Embryonic facial prominence (tissue), 1 donor: ENCODE results near the gene KRT12.

Source experiments
- DNase-seq: peaks from one replicate; pipeline ENCODE4 v3.0.0-alpha.2; 2016; ENCODE audit errors: extremely low spot score

KRT12 gene

DNA sequence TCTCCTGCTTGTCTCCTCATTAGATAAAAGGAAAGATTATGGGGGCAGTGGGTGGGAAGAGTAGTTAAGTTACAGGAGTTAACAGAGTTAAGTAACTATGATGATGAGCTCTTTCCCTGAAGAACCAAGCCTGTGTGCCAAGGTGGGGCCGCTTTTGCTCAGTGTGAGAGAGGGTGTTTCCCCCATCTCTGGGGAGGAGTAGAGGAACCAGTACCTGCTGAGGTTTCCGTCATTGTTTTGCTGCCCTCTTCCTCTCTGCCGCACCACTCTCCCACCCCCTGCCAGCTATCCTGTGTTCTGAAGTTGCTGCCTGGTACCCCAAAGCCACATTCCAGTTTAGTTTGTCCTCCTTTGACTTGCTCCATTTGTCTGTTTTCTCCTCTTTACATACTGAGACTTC, 23.8 kb downstream of the KRT12 start:
- DNase-seq, result no peak

GRCh38 chr17:40841246-40841645, 25.8 kb downstream of the KRT12 start:
- peak; percentile 24 for DNase-seq

DNA sequence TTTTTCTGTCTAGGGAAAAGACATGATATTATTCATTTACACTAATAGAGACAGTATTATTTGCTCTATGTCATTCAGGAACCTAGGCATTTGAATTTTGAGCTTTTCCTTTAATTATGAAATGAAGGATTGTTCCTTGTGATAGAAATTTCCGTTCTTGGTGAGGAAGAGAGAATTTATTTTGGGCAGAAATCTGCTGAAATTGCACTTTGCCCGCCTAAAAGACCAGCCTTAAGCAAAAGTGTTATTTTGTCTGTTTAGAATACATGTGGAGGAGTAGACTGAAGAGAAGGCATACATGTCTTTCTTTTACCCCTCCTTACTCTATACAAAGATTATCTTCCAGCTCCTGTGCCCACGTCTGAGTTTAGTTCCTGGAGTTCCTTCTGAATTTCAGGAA, 27.8 kb downstream of the KRT12 start:
- no peak for DNase-seq

- DNase-seq, result no peak
These were observed 31.0 kb downstream of the KRT12 start for GRCh38 chr17:40836020-40836419.

DNA sequence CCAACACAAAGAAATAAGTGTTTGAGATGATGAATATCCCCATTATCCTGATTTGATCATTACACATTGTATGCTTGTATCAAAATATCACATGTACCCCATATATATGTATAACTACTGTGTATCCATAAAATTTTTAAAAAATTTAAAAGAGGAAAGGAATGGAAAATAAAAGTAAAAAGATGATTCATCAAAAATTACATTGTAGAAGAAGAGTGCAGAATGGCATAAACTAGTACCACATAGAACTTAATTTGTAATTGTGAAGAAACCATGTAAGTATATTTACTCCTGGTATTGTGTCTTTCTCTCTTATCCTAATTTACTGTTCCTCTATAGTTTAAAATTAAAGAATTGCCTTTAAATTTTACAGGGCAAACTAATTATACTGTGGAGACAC, 33.1 kb downstream of the KRT12 start:
- DNase-seq, result no peak

GRCh38 chr17:40832840-40833239, 34.2 kb downstream of the KRT12 start:
- DNase-seq, result no peak

- DNase-seq, result no peak
These were observed 36.8 kb downstream of the KRT12 start for GRCh38 chr17:40830085-40830776.

GRCh38 chr17:40828454-40829044, 38.5 kb downstream of the KRT12 start:
- DNase-seq, result no peak

- DNase-seq, result no peak
These were observed 39.1 kb downstream of the KRT12 start for GRCh38 chr17:40827746-40828453.

DNA sequence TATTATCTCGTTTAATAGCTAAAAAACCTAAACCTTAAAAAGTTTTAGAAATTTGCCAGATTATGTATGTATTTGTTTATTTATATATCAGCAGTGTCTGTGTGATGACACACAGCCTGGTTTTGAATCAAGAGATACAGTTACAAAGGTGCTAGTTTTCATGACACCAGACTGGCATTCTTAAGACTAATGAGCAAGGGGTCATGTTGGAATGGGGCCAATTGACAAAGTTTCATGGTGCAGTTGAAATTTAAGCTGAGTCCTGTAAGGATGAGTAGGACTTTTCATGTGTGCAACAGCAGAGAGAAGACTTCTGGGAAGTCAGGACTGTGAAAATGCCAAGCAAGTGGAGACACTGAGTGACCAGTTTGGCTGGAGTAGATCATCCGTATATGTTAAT, 41.4 kb downstream of the KRT12 start:
- DNase-seq, result no peak

- DNase-seq, result no peak
These were observed 42.8 kb downstream of the KRT12 start for GRCh38 chr17:40824015-40824832.

- no peak for DNase-seq
These were observed 44.8 kb downstream of the KRT12 start, which contains the start of gene KRT10 for GRCh38 chr17:40822132-40822812. Gene KRT10 (minus strand): TSS chr17:40822614. CDS start chr17:40822585, 29 bp downstream.

DNA sequence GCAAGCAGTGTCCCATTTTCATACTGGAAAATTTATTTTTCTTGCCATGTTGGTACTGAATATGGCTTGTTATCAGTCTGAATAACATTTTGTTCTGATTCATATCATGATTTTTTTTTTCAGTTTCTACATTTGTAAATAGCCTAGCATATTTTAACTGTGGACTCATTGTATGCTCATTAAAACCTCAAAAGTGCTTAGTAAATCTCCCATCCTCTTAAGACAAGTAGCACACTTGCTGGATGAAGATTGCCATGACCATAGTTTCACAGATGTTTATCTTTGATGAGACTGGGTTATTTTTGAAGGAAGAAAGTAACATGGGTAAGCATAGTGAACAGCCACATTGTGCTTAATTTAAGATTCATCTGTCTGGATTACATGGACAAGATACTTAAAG, 45.5 kb downstream of the KRT12 start:
- DNase-seq, result no peak

DNA sequence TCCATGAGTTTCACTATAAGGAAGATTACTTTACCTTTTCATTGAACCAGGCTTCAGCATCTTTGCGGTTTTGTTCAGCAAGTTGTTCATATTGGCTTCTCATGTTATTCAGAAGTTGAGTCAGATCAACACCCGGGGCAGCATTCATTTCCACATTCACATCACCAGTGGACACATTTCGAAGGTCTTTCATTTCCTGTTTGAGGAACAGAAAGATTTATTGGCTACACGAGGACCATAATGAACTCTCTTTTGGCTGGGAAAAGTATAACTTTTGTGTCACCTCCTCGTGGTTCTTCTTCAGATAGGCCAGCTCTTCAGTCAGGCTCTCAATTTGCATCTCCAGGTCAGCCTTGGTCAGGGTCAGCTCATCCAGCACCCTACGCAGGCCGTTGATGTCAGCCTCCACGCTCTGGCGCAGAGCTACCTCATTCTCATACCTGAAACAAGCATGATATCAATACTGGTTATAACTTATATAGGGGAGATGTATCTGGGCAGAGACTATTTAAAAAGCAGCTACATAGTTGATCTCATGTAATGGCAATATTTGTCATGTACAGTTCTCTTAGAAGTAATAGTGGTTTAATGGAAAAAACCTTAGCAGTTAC, 46.7 kb downstream of the KRT12 start:
- DNase-seq, result no peak

DNA sequence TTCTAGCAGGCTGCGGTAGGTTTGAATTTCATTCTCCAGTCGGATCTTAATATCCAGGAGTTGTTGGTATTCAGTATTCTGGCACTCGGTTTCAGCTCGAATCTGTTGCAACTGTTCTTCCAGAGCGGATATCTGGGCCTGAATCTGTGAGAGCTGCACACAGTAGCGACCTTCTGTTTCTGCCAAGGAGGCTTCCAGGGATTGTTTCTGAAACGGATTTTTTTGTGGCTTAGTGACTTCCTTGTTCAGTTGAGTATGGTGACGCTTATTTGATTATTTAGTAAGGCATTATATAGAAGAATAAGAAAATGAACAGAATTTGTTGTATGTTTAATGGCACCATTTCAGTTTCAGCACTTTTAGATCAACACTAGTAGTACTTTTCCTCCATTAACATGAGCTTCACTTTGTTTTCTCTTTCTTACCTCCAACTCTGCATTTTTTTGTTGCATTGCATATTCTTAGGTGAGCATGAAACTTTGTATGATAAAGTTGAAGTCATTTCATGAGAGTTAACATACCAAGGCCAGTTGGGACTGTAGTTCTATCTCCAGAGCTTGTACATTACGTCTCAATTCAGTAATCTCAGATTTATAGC, 47.4 kb downstream of the KRT12 start:
- DNase-seq, result no peak

DNA sequence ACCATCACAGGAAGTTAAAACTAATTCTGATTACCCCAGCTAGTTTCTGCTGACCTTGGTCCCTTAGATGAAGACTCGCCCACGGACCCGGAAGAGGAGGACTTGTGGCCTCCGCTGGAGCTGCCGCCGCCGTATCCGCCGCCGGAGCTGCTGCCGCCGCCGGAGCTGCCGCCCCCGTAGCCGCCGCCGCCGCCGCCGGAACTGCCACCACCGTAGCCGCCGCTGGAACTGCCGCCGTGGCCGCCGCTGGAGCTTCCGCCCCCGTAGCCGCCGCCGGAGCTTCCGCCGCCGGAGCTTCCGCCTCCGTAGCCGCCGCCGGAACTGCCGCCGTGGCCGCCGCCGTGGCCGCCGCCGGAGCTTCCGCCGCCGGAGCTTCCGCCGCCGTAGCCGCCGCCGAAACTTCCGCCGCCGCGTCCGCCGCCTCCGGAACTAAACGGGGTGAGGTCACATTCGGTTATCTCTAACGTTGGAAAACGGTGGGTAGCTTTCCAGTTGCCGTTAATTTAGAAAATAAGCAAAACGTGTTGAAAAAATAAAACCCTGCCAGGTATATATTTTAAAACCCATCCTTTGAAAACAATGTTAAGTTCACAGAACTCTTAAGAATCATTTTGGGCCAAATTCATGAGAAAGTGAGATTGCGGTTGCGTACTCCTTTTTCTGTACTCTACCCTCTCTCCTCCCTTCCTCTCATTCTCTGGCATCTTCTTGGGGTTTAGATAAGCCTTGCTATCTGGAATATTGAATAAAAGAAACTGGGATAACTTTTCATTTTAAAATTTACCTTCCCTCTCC, 48.1 kb downstream of the KRT12 start:
- DNase-seq, result peak; percentile 68

- DNase-seq, result no peak
These were observed 48.7 kb downstream of the KRT12 start for GRCh38 chr17:40818343-40818732.

- no peak for DNase-seq
These were observed 49.8 kb downstream of the KRT12 start for GRCh38 chr17:40817103-40817682.

DNA sequence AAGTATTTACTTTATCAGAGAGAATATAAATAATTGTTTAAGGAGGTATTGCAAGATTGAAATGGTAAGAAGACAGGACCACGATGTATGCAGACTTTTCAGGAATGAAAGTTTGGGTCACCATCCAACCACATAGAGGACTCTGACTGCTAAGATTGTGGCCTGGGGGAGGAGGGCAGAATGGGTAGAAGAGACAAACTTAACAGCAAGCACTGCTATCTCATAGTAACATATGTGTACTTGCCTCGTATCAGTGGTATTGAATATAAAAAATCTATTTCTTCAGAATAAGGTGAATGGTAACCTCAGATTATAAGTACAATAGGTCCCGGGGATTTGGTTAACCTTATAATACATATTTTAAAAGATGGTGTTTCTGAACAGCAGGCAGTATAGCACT, 50.5 kb downstream of the KRT12 start:
- DNase-seq, result no peak

DNA sequence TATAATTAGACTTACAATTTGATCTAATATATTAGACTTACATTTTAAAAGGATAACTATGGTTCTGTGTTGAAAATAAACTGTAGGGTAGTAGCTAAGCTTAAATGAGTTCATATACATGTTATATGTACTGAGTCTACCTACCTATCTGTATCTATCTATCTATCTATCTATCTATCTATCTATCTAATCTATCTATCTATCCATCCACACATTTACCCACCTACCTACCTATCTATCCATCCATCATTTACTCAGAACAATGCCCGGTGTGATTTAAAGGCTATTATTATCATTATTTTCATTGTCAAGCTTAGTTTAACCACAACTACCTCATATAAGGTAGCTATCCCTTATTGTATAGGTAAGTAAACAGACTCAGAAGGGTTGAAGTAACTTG, 51.6 kb downstream of the KRT12 start:
- DNase-seq, result no peak
